ENCODE results near the gene SEZ6.

- no peak for TF ChIP-seq POLR2A (IDR thresholded peaks at IDR 0.05; ENCODE audit: low read depth, low read length)
- no peak for TF ChIP-seq TAF1 (IDR thresholded peaks at IDR 0.05; ENCODE audit: borderline replicate concordance, low read depth, low read length)
- TF ChIP-seq POLR2AphosphoS5 (IDR thresholded peaks at IDR 0.05; ENCODE audit: low read depth, low read length), result no peak
These were observed 1.6 kb downstream of the SEZ6 start for GRCh38 chr17:29004081-29004692.

Measured in GM12892 (cell line).